ENCODE data around the gene MXD4.

DNA sequence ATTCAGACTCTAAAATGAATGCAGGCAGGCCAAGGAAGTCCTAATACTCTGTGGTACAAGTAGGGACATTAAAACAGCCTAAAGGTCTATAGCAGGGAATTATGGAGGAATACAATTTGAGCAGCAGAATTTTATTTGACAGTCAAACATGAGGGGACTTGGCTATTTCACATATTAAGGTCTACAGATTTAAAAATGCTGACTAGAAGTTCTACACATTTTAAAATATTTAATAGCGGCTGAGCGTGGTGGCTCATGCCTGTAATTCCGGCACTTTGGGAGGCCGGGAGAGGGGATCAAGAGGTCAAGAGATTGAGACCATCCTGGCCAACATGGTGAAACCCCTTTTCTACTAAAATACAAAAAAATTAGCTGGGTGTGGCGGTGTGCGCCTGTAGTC lies 30.8 kb downstream of the MXD4 start:
- TF ChIP-seq, protein P1, sequence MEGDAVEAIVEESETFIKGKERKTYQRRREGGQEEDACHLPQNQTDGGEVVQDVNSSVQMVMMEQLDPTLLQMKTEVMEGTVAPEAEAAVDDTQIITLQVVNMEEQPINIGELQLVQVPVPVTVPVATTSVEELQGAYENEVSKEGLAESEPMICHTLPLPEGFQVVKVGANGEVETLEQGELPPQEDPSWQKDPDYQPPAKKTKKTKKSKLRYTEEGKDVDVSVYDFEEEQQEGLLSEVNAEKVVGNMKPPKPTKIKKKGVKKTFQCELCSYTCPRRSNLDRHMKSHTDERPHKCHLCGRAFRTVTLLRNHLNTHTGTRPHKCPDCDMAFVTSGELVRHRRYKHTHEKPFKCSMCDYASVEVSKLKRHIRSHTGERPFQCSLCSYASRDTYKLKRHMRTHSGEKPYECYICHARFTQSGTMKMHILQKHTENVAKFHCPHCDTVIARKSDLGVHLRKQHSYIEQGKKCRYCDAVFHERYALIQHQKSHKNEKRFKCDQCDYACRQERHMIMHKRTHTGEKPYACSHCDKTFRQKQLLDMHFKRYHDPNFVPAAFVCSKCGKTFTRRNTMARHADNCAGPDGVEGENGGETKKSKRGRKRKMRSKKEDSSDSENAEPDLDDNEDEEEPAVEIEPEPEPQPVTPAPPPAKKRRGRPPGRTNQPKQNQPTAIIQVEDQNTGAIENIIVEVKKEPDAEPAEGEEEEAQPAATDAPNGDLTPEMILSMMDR (conservative IDR thresholded peaks at IDR 0.05; ENCODE audit: low read depth, low read length), result no peak
- TF ChIP-seq EZH2 (IDR thresholded peaks at IDR 0.05; ENCODE audit: borderline replicate concordance, low read depth, low read length, poor library complexity, severe bottlenecking), result no peak
